SK-N-SH (cell line): ENCODE measurements around the gene NAA20.

Experiments
- CTCF ChIP-seq: fragments of 200-600 bp; sonication (generic); IDR thresholded peaks from 2 replicates; pipeline ENCODE4 v1.6.1; 2017; ENCODE audit warnings: antibody characterized with exemption, mild to moderate bottlenecking, moderate library complexity
- ELF1 ChIP-seq: IDR thresholded peaks from 2 replicates; pipeline ENCODE4 v1.4.0; 2012
- EZH2phosphoT487 ChIP-seq: fragments of 200-600 bp; sonication (generic); IDR thresholded peaks from 2 replicates; pipeline ENCODE4 v1.6.1; 2017; ENCODE audit warnings: low read depth, mixed run types, mild to moderate bottlenecking, antibody characterized with exemption, moderate library complexity, borderline replicate concordance
- JUND ChIP-seq: IDR thresholded peaks from 2 replicates; pipeline ENCODE4 v1.4.0; 2012
- MXI1 ChIP-seq: IDR thresholded peaks from 2 replicates; pipeline ENCODE4 v1.6.1; 2012; ENCODE audit warnings: mild to moderate bottlenecking, low read depth, low read length, improper control_type of control experiment
- NFIC ChIP-seq: IDR thresholded peaks from 2 replicates; pipeline ENCODE4 v1.4.0; 2012; ENCODE audit warnings: borderline replicate concordance
- POLR2AphosphoS5 ChIP-seq: IDR thresholded peaks from 2 replicates; pipeline ENCODE4 v1.6.1; 2012; ENCODE audit warnings: low read depth, low read length
- RAD21 ChIP-seq: IDR thresholded peaks from 2 replicates; pipeline ENCODE4 v1.6.1; 2012; ENCODE audit warnings: mild to moderate bottlenecking, low read length
- REST ChIP-seq: IDR thresholded peaks from 2 replicates; pipeline ENCODE4 v1.6.1; 2012; ENCODE audit warnings: mild to moderate bottlenecking, low read depth, low read length, moderate library complexity
- RFX5 ChIP-seq: IDR thresholded peaks from 2 replicates; pipeline ENCODE4 v1.6.1; 2012; ENCODE audit warnings: mild to moderate bottlenecking, improper control_type of control experiment, low read length
- SMC3 ChIP-seq: IDR thresholded peaks from 2 replicates; pipeline ENCODE4 v1.6.1; 2012; ENCODE audit warnings: low read depth, low read length, improper control_type of control experiment
- TAF1 ChIP-seq: IDR thresholded peaks from 2 replicates; pipeline ENCODE4 v1.6.1; 2012; ENCODE audit warnings: low read depth, mild to moderate bottlenecking, low read length, moderate library complexity, borderline replicate concordance

DNA sequence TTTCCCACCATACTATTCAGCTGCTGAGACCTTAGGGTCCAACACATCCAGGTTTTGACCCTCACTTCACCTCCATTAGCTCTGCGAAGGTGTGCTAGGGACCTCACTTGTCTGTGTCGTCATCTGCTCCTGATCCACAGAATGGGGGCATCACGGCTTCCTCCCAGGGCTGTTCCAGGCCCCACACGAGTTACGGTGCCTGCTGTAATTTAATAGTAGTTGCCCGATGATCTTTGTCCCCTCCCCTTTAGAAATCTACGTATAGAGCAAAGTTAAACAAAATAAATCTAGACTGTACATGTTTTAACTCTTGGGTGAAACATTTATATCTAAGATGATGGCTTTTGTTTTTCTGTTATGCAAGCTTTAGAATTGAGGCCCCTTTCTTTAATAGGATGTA, 49.1 kb upstream of the NAA20 start:
- no peak for TF ChIP-seq POLR2AphosphoS5
- TF ChIP-seq SMC3: no peak
- no peak for TF ChIP-seq TAF1
- no peak for TF ChIP-seq CTCF
- TF ChIP-seq EZH2phosphoT487: no peak
- TF ChIP-seq MXI1: no peak
- TF ChIP-seq ELF1: no peak
- TF ChIP-seq REST: no peak
- no peak for TF ChIP-seq RFX5
- no peak for TF ChIP-seq JUND
- TF ChIP-seq RAD21: no peak
- no peak for TF ChIP-seq NFIC
